ENCODE results near the gene DCLK2. TPM values are rescaled to one million over a fixed set of nuclear protein-coding genes. Genes with fewer than 3 reads are reported as not detected.

The DCLK2 gene
- total and polyA plus RNA-seq, 2 of the 4 experiments (the other 2 are of a cell fraction), result 11.3 to 15.5 TPM

DNA sequence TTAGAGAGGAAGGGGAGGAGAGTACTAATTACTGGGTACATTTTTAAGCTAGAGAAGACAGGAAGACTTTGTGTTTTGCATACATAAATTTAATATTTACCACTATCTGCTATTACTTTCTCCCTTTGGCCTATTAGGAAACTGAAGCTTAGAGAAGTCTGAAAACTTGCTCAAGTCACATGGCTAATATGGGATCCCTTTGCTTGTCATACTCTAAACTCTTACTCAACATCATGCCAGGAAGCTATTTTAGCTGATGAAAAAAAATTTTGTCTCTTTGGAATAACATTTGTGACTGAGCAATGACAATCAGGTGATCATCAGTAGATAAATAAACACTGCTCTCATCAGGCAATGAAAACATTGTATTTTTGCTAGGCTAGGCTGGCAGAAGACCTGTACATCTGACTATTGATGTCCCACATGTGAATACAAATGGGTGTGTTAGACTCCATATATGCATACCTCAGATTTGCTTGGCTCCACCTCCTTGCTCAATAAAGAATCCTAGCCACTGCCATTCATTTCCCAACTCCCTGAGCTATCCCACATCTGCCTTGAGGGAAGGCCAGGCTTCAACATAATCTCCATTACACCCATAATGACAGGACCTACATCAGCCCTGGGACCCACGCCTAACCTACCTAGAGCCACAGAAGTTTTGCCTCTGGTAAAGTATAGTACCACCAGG, 17.0 kb upstream of the DCLK2 start:
- no peak for ATAC-seq (ENCODE audit: low read depth)
- H2BK120ac ChIP-seq (ENCODE audit: low read depth, low read length), result no peak overlapping the region
- POLR2A ChIA-PET (ENCODE audit: unreplicated experiment), result no interaction called here

More for the DNA sequence above, 17.0 kb upstream of the DCLK2 start:
- Histone ChIP-seq H2AK9ac (replicated peaks; ENCODE audit: low read depth, low read length, poor library complexity) (no peak overlapping the region), H4K20me1 (ENCODE audit: insufficient read depth, low read length) (no peaks in the 10 kb centered on the region), H3K27ac (ENCODE audit: insufficient read depth, low read length) (no peak overlapping the region), H3K9ac (ENCODE audit: low read depth, low read length) (no peak overlapping the region), H3K18ac (ENCODE audit: low read depth, low read length) (no peak overlapping the region), H2AK5ac (ENCODE audit: low read depth, low read length) (no peak overlapping the region), H3K56ac (ENCODE audit: extremely low read depth, insufficient read depth, low read length) (no peak overlapping the region), H3K4me1 (ENCODE audit: control insufficient read depth, insufficient read depth, low read length) (no peaks in the 10 kb centered on the region; the same call in 1 of the 2 replicates), H4K8ac (ENCODE audit: low read depth in 2 of 2, low read length in 2 of 2) (no peak overlapping the region), H3K9me1 (ENCODE audit: insufficient read depth, low read length) (no peaks in the 10 kb centered on the region; the same call in 1 of the 2 replicates), H3K79me1 (ENCODE audit: low read depth in 1 of 2, low read length in 2 of 2) (no peaks in the 10 kb centered on the region), H2BK5ac (ENCODE audit: low read depth, low read length, poor library complexity, severe bottlenecking) (no peak overlapping the region), H3K4me2 (ENCODE audit: low read depth, low read length) (no peak overlapping the region), H2AFZ (replicated peaks; ENCODE audit: low read length, poor library complexity) (no peak overlapping the region), H2BK20ac (ENCODE audit: low read depth, low read length) (no peak overlapping the region), H3K23ac (ENCODE audit: low read depth, low read length) (no peak overlapping the region), H4K5ac (ENCODE audit: low read depth, low read length) (no peak overlapping the region), H4K91ac (ENCODE audit: insufficient read depth, low read depth, low read length) (no peak overlapping the region), H3K14ac (replicated peaks; ENCODE audit: low read depth, low read length) (no peak overlapping the region), H3K27me3 (ENCODE audit: control insufficient read depth, insufficient read depth, low read length) (no peaks in the 10 kb centered on the region), H3K9me3 (ENCODE audit: control insufficient read depth, insufficient read depth, low read length) (no peaks in the 10 kb centered on the region), H2BK15ac (ENCODE audit: low read depth, low read length) (no peak overlapping the region), H3K4me3 (ENCODE audit: insufficient read depth, low read depth, low read length) (no peak overlapping the region), H3K36me3 (ENCODE audit: control insufficient read depth, insufficient read depth, low read length) (no peaks in the 10 kb centered on the region), H3K4ac (ENCODE audit: low read depth, low read length) (0 out of 2 replicates have a peak overlapping the region, but pooled peaks have one; percentile 19)
- no CpG with 5 or more reads among the region's 1 CpG for WGBS, 2 experiments (ENCODE audit: extremely low coverage in 2 of 2, insufficient read length in 1 of 2)
- BruUV-seq (replicated peaks), result no TSS peak
- DNase-seq, result no peak
- CTCF ChIA-PET, result no interaction called here
- intact Hi-C loops (cut with micrococcal nuclease) (no loop called here), in situ Hi-C loops (cut with MboI; ENCODE audit: low sequenced_read_pairs) (no loop called here), dilution Hi-C loops (cut with HindIII; ENCODE audit: low sequenced_read_pairs, unreplicated experiment) (no loop called here)
- no peak for TF ChIP-seq BHLHE40 (IDR thresholded peaks at IDR 0.05; ENCODE audit: low read depth, low read length)
- TF ChIP-seq CHD1 (IDR thresholded peaks at IDR 0.05; ENCODE audit: low read depth, low read length), result no peak
- no peak for TF ChIP-seq FOS (IDR thresholded peaks at IDR 0.05; ENCODE audit: low read depth, low read length)
- TF ChIP-seq NFE2L2 (IDR thresholded peaks at IDR 0.05; ENCODE audit: low read depth, low read length), result no peak
- no peak for TF ChIP-seq MAFK (IDR thresholded peaks at IDR 0.05; ENCODE audit: low read depth, low read length)
- TF ChIP-seq MAZ (IDR thresholded peaks at IDR 0.05; ENCODE audit: borderline replicate concordance, low read depth, low read length), result no peak
- TF ChIP-seq, protein P1, sequence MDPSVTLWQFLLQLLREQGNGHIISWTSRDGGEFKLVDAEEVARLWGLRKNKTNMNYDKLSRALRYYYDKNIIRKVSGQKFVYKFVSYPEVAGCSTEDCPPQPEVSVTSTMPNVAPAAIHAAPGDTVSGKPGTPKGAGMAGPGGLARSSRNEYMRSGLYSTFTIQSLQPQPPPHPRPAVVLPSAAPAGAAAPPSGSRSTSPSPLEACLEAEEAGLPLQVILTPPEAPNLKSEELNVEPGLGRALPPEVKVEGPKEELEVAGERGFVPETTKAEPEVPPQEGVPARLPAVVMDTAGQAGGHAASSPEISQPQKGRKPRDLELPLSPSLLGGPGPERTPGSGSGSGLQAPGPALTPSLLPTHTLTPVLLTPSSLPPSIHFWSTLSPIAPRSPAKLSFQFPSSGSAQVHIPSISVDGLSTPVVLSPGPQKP (IDR thresholded peaks at IDR 0.05; ENCODE audit: borderline replicate concordance, low read depth, low read length), result no peak
- no peak for TF ChIP-seq POLR2A (IDR thresholded peaks at IDR 0.05; ENCODE audit: low read depth, low read length)
- no peak for TF ChIP-seq RCOR1 (IDR thresholded peaks at IDR 0.05; ENCODE audit: insufficient replicate concordance, low read length)
- no peak for TF ChIP-seq MXI1 (IDR thresholded peaks at IDR 0.05; ENCODE audit: borderline replicate concordance, low read depth, low read length)
- no peak for TF ChIP-seq RFX5 (IDR thresholded peaks at IDR 0.05; ENCODE audit: low read depth, low read length)
- TF ChIP-seq USF2 (IDR thresholded peaks at IDR 0.05; ENCODE audit: low read depth, low read length), result no peak
- TF ChIP-seq SMC3 (IDR thresholded peaks at IDR 0.05; ENCODE audit: low read depth, low read length), result no peak
- TF ChIP-seq RAD21 (IDR thresholded peaks at IDR 0.05; ENCODE audit: low read length), result no peak

Data from IMR-90 (cell line).